HepG2 (cell line): ENCODE measurements around the gene KCND2. TPM values are rescaled to one million over a fixed set of nuclear protein-coding genes. Genes with fewer than 3 reads are reported as not detected.

Experiments
- ATAC-seq: fragments of 200-7000 bp; cut with Tn5 transposase; 3 replicates; pipeline ENCODE4 v1.9.1; 2020; ENCODE audit warnings: mild to moderate bottlenecking, moderate library complexity
- BruUV-seq: library from RNA; stranded (reverse); fragments of 400-500 nt; replicated peaks from 2 replicates; lab custom pipeline; 2021; lab: Mats Ljungman, UMichigan
- CTCF ChIA-PET: fragments of 300-600 bp; formaldehyde crosslinking; extraction: SDS; loops from one replicate; lab custom pipeline; 2021; ENCODE audit warnings: low total read pairs, inconsistent platforms, low intra/inter-chr PET ratio; lab: Yijun Ruan, JAX
- POLR2A ChIA-PET: fragments of 350-600 bp; sonication (Branson Sonifier 250); formaldehyde crosslinking; loops from one replicate; lab custom pipeline; 2020; ENCODE audit warnings: antibody characterized with exemption, inconsistent platforms; lab: Yijun Ruan, JAX
- DNase-seq: peaks from one replicate; pipeline ENCODE4 v3.0.0-alpha.2; 2015; ENCODE audit warnings: low spot score
- FAIRE-seq: peaks from 3 replicates; lab custom pipeline; 2011; peaks lifted over from hg19 to GRCh38; lab: Jason Lieb, UNC
- H2AFZ ChIP-seq: one replicate; pipeline ENCODE4 v1.6.1; 2011; ENCODE audit warnings: low read length, inconsistent platforms
- H3K27ac ChIP-seq: fragments of 300-600 bp; 3 replicates; pipeline ENCODE4 v1.8.0; 2011; ENCODE audit warnings: mixed run types, mild to moderate bottlenecking, mixed read lengths, low read length, inconsistent platforms; ENCODE audit not compliant: insufficient read depth; ENCODE audit errors: extremely low read length
- H3K27me3 ChIP-seq, 2 experiments: fragments of 200-600 bp in 1 of 2; 2 replicates in 1 of 2; 3 replicates in 1 of 2; pipeline versions ENCODE4 v1.6.0 to v1.8.0; 2011; ENCODE audit warnings: low read length in 2 of 2, mild to moderate bottlenecking in 2 of 2, moderate library complexity in 2 of 2, inconsistent platforms in 1 of 2; ENCODE audit not compliant: insufficient read depth in 2 of 2, control insufficient read depth in 1 of 2
- H3K36me3 ChIP-seq, 2 experiments: fragments of 200-600 bp in 1 of 2; replicated peaks in 1 of 2; 2 replicates in 1 of 2; 3 replicates in 1 of 2; pipeline versions ENCODE4 v1.5.1 to v1.8.0; 2011; ENCODE audit warnings: low read length in 2 of 2, inconsistent platforms in 1 of 2; ENCODE audit not compliant: insufficient read depth in 2 of 2, control insufficient read depth in 1 of 2
- H3K4me1 ChIP-seq: 2 replicates; pipeline ENCODE4 v1.5.1; 2012; ENCODE audit warnings: low read length, inconsistent platforms; ENCODE audit not compliant: insufficient read depth
- H3K4me2 ChIP-seq: 2 replicates; pipeline ENCODE4 v1.6.0; 2011; ENCODE audit warnings: low read depth, low read length, inconsistent platforms
- H3K4me3 ChIP-seq, 3 experiments: fragments of 200-600 bp in 1 of 3; sonication (generic), shearing (Covaris generic) in 1 of 3; replicated peaks in 1 of 3; 2 replicates each; pipeline ENCODE4 v1.5.1; 2011 to 2016; ENCODE audit warnings: low read length in 3 of 3, inconsistent platforms in 2 of 3, low read depth in 2 of 3, mild to moderate bottlenecking in 2 of 3, control low read depth in 1 of 3, mixed read lengths in 1 of 3; ENCODE audit not compliant: insufficient read depth in 1 of 3
- H3K79me2 ChIP-seq: one replicate; pipeline ENCODE4 v1.6.1; 2011; ENCODE audit warnings: low read length, inconsistent platforms; ENCODE audit not compliant: insufficient read depth
- H3K9ac ChIP-seq: 2 replicates; pipeline ENCODE4 v1.6.0; 2011; ENCODE audit warnings: mild to moderate bottlenecking, low read depth, low read length, inconsistent platforms; ENCODE audit not compliant: insufficient read depth
- H3K9me3 ChIP-seq: 2 replicates; pipeline ENCODE4 v1.5.1; 2012; ENCODE audit warnings: mild to moderate bottlenecking, low read length
- H4K20me1 ChIP-seq: 2 replicates; pipeline ENCODE4 v1.6.0; 2011; ENCODE audit warnings: inconsistent platforms, mild to moderate bottlenecking, low read length, moderate library complexity; ENCODE audit not compliant: insufficient read depth
- CTCF ChIP-seq: sonication (generic); formaldehyde crosslinking; IDR thresholded peaks from 2 replicates; pipeline ENCODE4 v1.5.0; 2020; ENCODE audit warnings: mild to moderate bottlenecking, missing genetic modification reagents, moderate library complexity
- RNF2 ChIP-seq: fragments of 450-650 bp; conservative IDR thresholded peaks from 2 replicates; pipeline ENCODE4 v1.6.1; 2016; ENCODE audit warnings: low read depth
- SKI ChIP-seq: fragments of 450-650 bp; IDR thresholded peaks from one replicate; pipeline ENCODE4 v1.6.1; 2018; ENCODE audit warnings: mild to moderate bottlenecking; ENCODE audit not compliant: partially characterized antibody
- SOX5 ChIP-seq: IDR thresholded peaks from 2 replicates; pipeline ENCODE4 v1.6.1; 2016; ENCODE audit warnings: borderline replicate concordance
- STAG1 ChIP-seq: sonication (generic); formaldehyde crosslinking; IDR thresholded peaks from 2 replicates; pipeline ENCODE4 v1.4.0; 2020; ENCODE audit warnings: missing genetic modification reagents
- USF2 ChIP-seq, 2 experiments: sonication (generic) in 1 of 2; formaldehyde crosslinking in 1 of 2; IDR thresholded peaks; 2 replicates each; pipeline versions ENCODE4 v1.5.1 to v1.6.1; 2011 to 2020; ENCODE audit warnings: borderline replicate concordance in 1 of 2, low read depth in 1 of 2, low read length in 1 of 2, mild to moderate bottlenecking in 1 of 2, missing genetic modification reagents in 1 of 2, moderate library complexity in 1 of 2
- ZBTB43 ChIP-seq: sonication (generic); formaldehyde crosslinking; conservative IDR thresholded peaks from 2 replicates; pipeline ENCODE4 v1.4.0; 2020; ENCODE audit warnings: missing genetic modification reagents
- ZBTB49 ChIP-seq: sonication (generic); formaldehyde crosslinking; IDR thresholded peaks from 2 replicates; pipeline ENCODE4 v1.4.0; 2020; ENCODE audit warnings: missing genetic modification reagents, borderline replicate concordance
- ZNF687 ChIP-seq: sonication (generic); formaldehyde crosslinking; IDR thresholded peaks from 2 replicates; pipeline ENCODE4 v1.5.1; 2020; ENCODE audit warnings: mild to moderate bottlenecking, missing genetic modification reagents, moderate library complexity
- ZNF777 ChIP-seq: sonication (generic); formaldehyde crosslinking; IDR thresholded peaks from 2 replicates; pipeline ENCODE4 v1.4.0; 2020; ENCODE audit warnings: missing genetic modification reagents
- WGBS: methylation state at CpG from one replicate; pipeline ENCODE4 v1.1.6; 2017; ENCODE audit warnings: low lambda C conversion rate; 5-methylcytosine and 5-hydroxymethylcytosine counted together
- in situ Hi-C: cut with HindIII; loops from 2 replicates; pipeline ENCODE4 v1.10.0; 2017; ENCODE audit warnings: low pct_unique_long_range_greater_than_20kb; ENCODE audit not compliant: extremely low pct_ligation_motif_present
- intact Hi-C: fragments of 100-400 bp; cut with micrococcal nuclease; formaldehyde crosslinking; loops from one replicate; pipeline ENCODE4 v1.10.0; 2022; ENCODE audit not compliant: unreplicated experiment
- polyA plus RNA-seq, 8 experiments: library from polyadenylated mRNA; depleted of rRNA in 3 of 8; stranded (reverse) in 7 of 8; unstranded in 1 of 8; fragments of >200 nt; fragmentation: Illumina TruSeq in 4 of 8; extraction: Trizol in 4 of 8; gene quantifications; 2 replicates each; pipeline versions ENCODE4 v1.2.1 to v1.2.3, GENCODE V29; 2011 to 2016; ENCODE audit warnings: low read depth in 4 of 8, missing spikeins in 1 of 8, mixed read lengths in 1 of 8; ENCODE audit not compliant: insufficient read depth in 1 of 8
- total RNA-seq, 5 experiments: library from RNA; depleted of rRNA; stranded (reverse); fragments of >200 nt; fragmentation: Illumina TruSeq; extraction: Trizol; gene quantifications; 2 replicates each; pipeline ENCODE4 v1.2.3, GENCODE V29; 2016; ENCODE audit warnings: low read depth in 1 of 5

Gene KCND2
- total and polyA plus RNA-seq, 2 of the 13 experiments (the other 11 are each of a cell fraction or from before 2014, with no cell fraction given): not detected

DNA sequence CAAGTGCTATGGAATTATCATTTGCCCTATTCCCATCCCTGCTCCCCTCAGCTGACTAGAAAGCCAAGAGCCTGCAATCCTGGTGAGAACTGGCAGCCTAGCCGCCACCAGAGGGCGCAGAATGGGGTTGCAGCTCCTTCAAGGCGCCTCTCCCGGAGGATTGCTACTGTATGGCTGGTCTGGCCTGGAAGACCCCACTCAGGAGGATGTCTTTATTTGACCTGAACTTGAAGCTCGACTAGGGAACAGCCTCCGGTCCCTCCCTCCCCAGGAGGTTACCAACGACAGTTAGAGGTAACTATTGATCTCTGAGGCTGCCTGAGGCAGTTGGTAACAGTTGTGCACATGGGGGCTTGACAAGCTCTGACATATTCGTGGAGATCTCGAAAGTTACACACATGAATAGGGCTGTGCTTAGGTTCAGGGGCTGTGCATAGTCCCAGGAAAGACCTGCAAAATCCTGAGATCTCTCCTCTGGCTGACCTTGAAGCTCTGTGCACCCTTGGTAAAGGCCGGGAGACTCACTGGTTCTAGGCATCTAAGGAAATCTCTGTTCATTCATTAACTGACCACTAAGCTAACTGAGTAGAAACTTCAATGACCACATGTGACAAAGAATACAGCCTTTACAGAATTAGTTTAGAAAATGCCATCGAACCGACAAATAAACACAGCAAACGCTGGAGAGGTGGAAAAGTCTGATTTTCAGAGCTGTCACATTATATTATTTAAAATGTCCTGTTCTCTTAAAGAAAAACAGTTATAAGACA, 519.3 kb downstream of the KCND2 start:
- no peak for FAIRE-seq
- ATAC-seq: peak; percentile 99
- TF ChIP-seq RNF2: no peak
- TF ChIP-seq STAG1 (CRISPR knock-in tag): peak; percentile 59
- no peak for TF ChIP-seq ZBTB49 (CRISPR knock-in tag)
- TF ChIP-seq SKI: no peak
- peak; percentile 88 for TF ChIP-seq CTCF
- TF ChIP-seq ZNF777 (CRISPR knock-in tag): no peak
- TF ChIP-seq USF2 (IDR thresholded peaks at IDR 0.05; ENCODE audit: low read depth, low read length): no peak
- no peak for TF ChIP-seq USF2 (CRISPR knock-in tag; IDR thresholded peaks at IDR 0.05; ENCODE audit: borderline replicate concordance)
- no peak for TF ChIP-seq ZNF687 (CRISPR knock-in tag)
- no peak for TF ChIP-seq SOX5 (CRISPR knock-in tag)
- TF ChIP-seq ZBTB43 (CRISPR knock-in tag): no peak

More for the DNA sequence above, 519.3 kb downstream of the KCND2 start:
- 38% methylated on average over 8 of the region's 13 CpGs for WGBS
- POLR2A ChIA-PET: no interaction called here
- no peaks in the 10 kb centered on the region for H3K9me3 ChIP-seq
- H3K9ac ChIP-seq: no peak overlapping the region
- no TSS peak for BruUV-seq
- intact Hi-C loops (loop anchor here (1.0 to 5.0 kb wide), 4 partner anchors 65 to 316 kb away; partner anchors contain the start of gene TSPAN12), in situ Hi-C loops (no loop called here)
- peak; percentile 44 for DNase-seq
- no peaks in the 10 kb centered on the region for H3K36me3 ChIP-seq
- CTCF ChIA-PET: interaction anchor here (0.7 to 1.7 kb wide), 2 partner anchors 149 to 316 kb away, joined by 4 to 6 read pairs; no protein-coding TSS in a partner anchor
- no peak overlapping the region for H3K4me3 ChIP-seq
- no peaks in the 10 kb centered on the region for H3K79me2 ChIP-seq
- H3K4me1 ChIP-seq: no peaks in the 10 kb centered on the region
- no peak overlapping the region for H3K4me2 ChIP-seq
- H2AFZ ChIP-seq: no peak overlapping the region
- no peak overlapping the region for H3K27ac ChIP-seq
- H3K27me3 ChIP-seq: no peaks in the 10 kb centered on the region
- H4K20me1 ChIP-seq: no peaks in the 10 kb centered on the region
